K562 treated with DMSO at 1 percent for 48 hours (cell line): ENCODE data around the gene ARHGAP28. TPM values are rescaled to one million over a fixed set of nuclear protein-coding genes. Genes with fewer than 3 reads are reported as not detected.

ENCODE experiments used
- total RNA-seq: library from RNA; unstranded; fragments of 300-600 nt; gene quantifications from 2 replicates; pipeline ENCODE4 v1.2.3, GENCODE V29; 2022; ENCODE audit warnings: low replicate concordance; ENCODE audit errors: extremely low read depth

Gene ARHGAP28
- total RNA-seq = not detected in 2 replicates

DNA sequence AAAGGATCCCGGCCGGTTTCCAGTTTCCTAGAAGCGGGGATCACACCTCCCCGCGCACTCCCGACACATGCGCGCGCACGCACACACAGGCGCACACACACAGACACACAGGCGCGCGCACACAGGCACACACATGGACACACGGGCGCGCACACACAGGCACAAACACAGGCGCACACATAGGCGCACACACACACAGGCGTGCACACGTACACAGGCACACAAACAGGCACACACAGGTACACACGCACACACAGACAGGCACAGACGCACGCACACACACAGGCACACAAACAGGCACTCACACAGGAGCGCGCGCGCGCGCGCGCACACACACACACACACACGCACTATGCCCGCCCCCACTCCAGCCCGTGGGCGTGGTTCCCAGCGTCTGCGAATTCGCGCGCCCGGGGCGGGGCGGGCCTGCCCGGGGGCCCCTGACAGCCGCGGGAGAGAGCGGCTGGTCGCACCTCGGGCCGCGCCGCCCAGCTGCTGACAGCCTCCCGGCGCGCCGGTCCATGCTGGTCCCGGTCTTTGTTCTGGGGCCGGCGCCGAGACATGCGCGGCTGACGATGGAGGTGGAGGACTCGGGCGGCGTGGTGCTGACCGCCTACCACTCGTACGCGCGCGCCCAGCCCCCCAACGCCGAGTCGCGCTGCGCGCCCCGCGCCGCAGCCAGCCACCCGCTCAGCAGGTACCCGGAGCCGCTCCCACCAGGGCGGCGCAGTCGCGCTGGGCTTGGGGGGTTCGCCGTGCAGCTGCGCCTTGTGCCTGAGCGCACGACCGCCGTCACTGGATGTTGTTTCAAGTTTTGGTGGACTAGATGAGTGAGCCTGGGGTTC is at the start of gene ARHGAP28:
Gene ARHGAP28, plus strand, starts transcription at position 470 of the 845 bp plus-strand sequence. Its CDS starts 106 bp downstream, at position 576.

